CD14-positive monocyte (primary cell): ENCODE measurements around the gene CARMIL1. TPM values are rescaled to one million over a fixed set of nuclear protein-coding genes. Genes with fewer than 3 reads are reported as not detected.

Source experiments
- DNase-seq, 3 donors: peaks; one replicate each; pipeline ENCODE4 v3.0.0-alpha.2; 2011 to 2022
- H2AFZ ChIP-seq: 2 replicates; pipeline ENCODE4 v1.6.0; 2012; ENCODE audit warnings: mild to moderate bottlenecking, low read depth, low read length, inconsistent platforms; ENCODE audit not compliant: insufficient read depth, poor library complexity, severe bottlenecking
- H3K27ac ChIP-seq, 2 donors: 1 replicate in 1 of 2; 2 replicates in 1 of 2; pipeline ENCODE4 v1.5.1; 2012 to 2013; ENCODE audit warnings: low read length in 2 of 2, control low read depth in 1 of 2, inconsistent platforms in 1 of 2, low read depth in 1 of 2, mild to moderate bottlenecking in 1 of 2
- H3K27me3 ChIP-seq, 2 donors: one replicate each; pipeline versions ENCODE4 v1.6.0 to v1.6.1; 2011 to 2013; ENCODE audit warnings: low read length in 2 of 2; ENCODE audit not compliant: control insufficient read depth in 2 of 2, insufficient read depth in 2 of 2
- H3K36me3 ChIP-seq, 2 donors: replicated peaks in 1 of 2; 1 replicate in 1 of 2; 2 replicates in 1 of 2; pipeline versions ENCODE4 v1.5.1 to v1.6.1; 2012 to 2013; ENCODE audit warnings: low read length in 2 of 2, control low read depth in 1 of 2, inconsistent platforms in 1 of 2, mild to moderate bottlenecking in 1 of 2; ENCODE audit not compliant: insufficient read depth in 2 of 2, control insufficient read depth in 1 of 2
- H3K4me1 ChIP-seq, 2 donors: 1 replicate in 1 of 2; 2 replicates in 1 of 2; pipeline versions ENCODE4 v1.5.1 to v1.6.1; 2012 to 2013; ENCODE audit warnings: low read length in 2 of 2, control low read depth in 1 of 2, inconsistent platforms in 1 of 2, mild to moderate bottlenecking in 1 of 2, moderate library complexity in 1 of 2; ENCODE audit not compliant: insufficient read depth in 2 of 2, control insufficient read depth in 1 of 2
- H3K4me2 ChIP-seq: replicated peaks from 2 replicates; pipeline ENCODE3; 2012; ENCODE audit warnings: low read length, moderate library complexity, mild to moderate bottlenecking; ENCODE audit not compliant: poor library complexity, severe bottlenecking; ENCODE audit errors: extremely low read depth
- H3K4me3 ChIP-seq, 3 experiments: fragments of 200-600 bp in 1 of 3; sonication (generic) in 1 of 3; replicated peaks in 1 of 3; 1 replicate in 2 of 3; 2 replicates in 1 of 3; pipeline ENCODE4 v1.5.1; 2011 to 2013; ENCODE audit warnings: low read length in 3 of 3, mild to moderate bottlenecking in 3 of 3, control low read depth in 2 of 3, low read depth in 2 of 3, inconsistent platforms in 1 of 3, moderate library complexity in 1 of 3
- H3K79me2 ChIP-seq: 2 replicates; pipeline ENCODE4 v1.6.0; 2012; ENCODE audit warnings: mild to moderate bottlenecking, control low read depth, inconsistent platforms, low read length, moderate library complexity; ENCODE audit not compliant: insufficient read depth
- H3K9ac ChIP-seq: 2 replicates; pipeline ENCODE4 v1.6.0; 2017; ENCODE audit warnings: low read length, mild to moderate bottlenecking; ENCODE audit not compliant: insufficient read depth, poor library complexity, severe bottlenecking
- H3K9me3 ChIP-seq, 2 donors: replicated peaks in 1 of 2; 1 replicate in 1 of 2; 2 replicates in 1 of 2; pipeline versions ENCODE4 v1.5.1 to v1.6.1; 2012 to 2013; ENCODE audit warnings: low read length in 2 of 2, control low read depth in 1 of 2; ENCODE audit not compliant: control insufficient read depth in 1 of 2, insufficient read depth in 1 of 2
- H4K20me1 ChIP-seq: 2 replicates; pipeline ENCODE4 v1.6.0; 2012; ENCODE audit warnings: mild to moderate bottlenecking, low read length, control low read depth, moderate library complexity; ENCODE audit not compliant: insufficient read depth
- H3K27ac Mint-ChIP-seq, 7 donors: one replicate each; pipeline ENCODE4 v1.8.0; 2020; ENCODE audit warnings: mild to moderate bottlenecking in 7 of 7, mixed read lengths in 7 of 7, moderate library complexity in 6 of 7, inconsistent platforms in 2 of 7
- H3K27me3 Mint-ChIP-seq, 3 donors: one replicate each; pipeline ENCODE4 v1.8.0; 2021 to 2022; ENCODE audit warnings: low read depth in 3 of 3, mild to moderate bottlenecking in 3 of 3, mixed read lengths in 3 of 3, moderate library complexity in 3 of 3, inconsistent platforms in 1 of 3
- H3K36me3 Mint-ChIP-seq, 2 donors: one replicate each; pipeline ENCODE4 v1.8.0; 2020; ENCODE audit warnings: mixed read lengths in 2 of 2, inconsistent platforms in 1 of 2, mild to moderate bottlenecking in 1 of 2
- H3K4me1 Mint-ChIP-seq: one replicate; pipeline ENCODE4 v1.8.0; 2020; ENCODE audit warnings: mild to moderate bottlenecking, mixed read lengths
- H3K4me3 Mint-ChIP-seq, 2 donors: one replicate each; pipeline ENCODE4 v1.8.0; 2020; ENCODE audit warnings: mild to moderate bottlenecking in 2 of 2, mixed read lengths in 2 of 2, moderate library complexity in 1 of 2
- H3K9me3 Mint-ChIP-seq, 7 donors: one replicate each; pipeline ENCODE4 v1.8.0; 2020 to 2022; ENCODE audit warnings: mixed read lengths in 7 of 7, mild to moderate bottlenecking in 6 of 7, moderate library complexity in 6 of 7, inconsistent platforms in 2 of 7
- CTCF ChIP-seq: fragments of 200-600 bp; IDR thresholded peaks from one replicate; pipeline ENCODE4 v1.8.0; 2022; ENCODE audit warnings: antibody characterized with exemption, mild to moderate bottlenecking
- WGBS: methylation state at CpG from one replicate; pipeline ENCODE4 v1.1.5; 2013; ENCODE audit warnings: missing lambda C conversion rate; ENCODE audit not compliant: insufficient coverage; 5-methylcytosine and 5-hydroxymethylcytosine counted together
- intact Hi-C, 2 donors: fragments of 100-400 bp; cut with micrococcal nuclease; formaldehyde crosslinking; loops; one replicate each; pipeline versions ENCODE4 v1.15.0 to v1.15.1; 2023
- polyA plus RNA-seq, 3 donors: library from polyadenylated mRNA; depleted of rRNA in 1 of 3; unstranded in 2 of 3; stranded (reverse) in 1 of 3; fragments of 300-500 nt in 2 of 3; fragments of >200 nt in 1 of 3; fragmentation: Illumina TruSeq in 2 of 3; gene quantifications; 1 replicate in 2 of 3; 2 replicates in 1 of 3; pipeline ENCODE4 v1.2.3, GENCODE V29; 2012 to 2021

Gene CARMIL1
- polyA plus RNA-seq, 3 donors = 0.30 to 0.49 (median 0.41) TPM

GRCh38 chr6:25417046-25417605 lies 138.0 kb downstream of the CARMIL1 start:
- H3K4me1 Mint-ChIP-seq = peaks cover 8% of the 10 kb centered on the region
- Histone ChIP-seq H3K79me2 (no peaks in the 10 kb centered on the region), H3K36me3 (peaks cover 14 to 15% of the 10 kb centered on the region in 2 donors), H3K9me3 (no peaks in the 10 kb centered on the region), H3K4me3 (no peak overlapping the region), H3K9ac (no peak overlapping the region), H3K4me1 (no peaks in the 10 kb centered on the region), H2AFZ (no peak overlapping the region), H4K20me1 (peaks cover 5% of the 10 kb centered on the region), H3K27me3 (no peaks in the 10 kb centered on the region), H3K27ac (no peak overlapping the region), H3K4me2 (no peak overlapping the region)
- H3K36me3 Mint-ChIP-seq = peaks cover 14 to 33% of the 10 kb centered on the region in 2 donors
- DNase-seq = no peak
- intact Hi-C loops = no loop called here
- H3K9me3 Mint-ChIP-seq = peaks cover 0 to 6% (median 0%) of the 10 kb centered on the region in 7 donors
- H3K27me3 Mint-ChIP-seq = no peaks in the 10 kb centered on the region
- no peak overlapping the region for H3K4me3 Mint-ChIP-seq
- H3K27ac Mint-ChIP-seq = no peak overlapping the region
- no peak for TF ChIP-seq CTCF
- WGBS = 100% methylated on average over 1 of the region's 2 CpGs

GRCh38 chr6:25418454-25419052 lies 139.4 kb downstream of the CARMIL1 start:
- H3K4me1 ChIP-seq = no peaks in the 10 kb centered on the region
- H3K27me3 ChIP-seq = no peaks in the 10 kb centered on the region
- WGBS = 100% methylated on average over 1 of the region's 5 CpGs
- peaks cover 14 to 15% of the 10 kb centered on the region in 2 donors for H3K36me3 ChIP-seq
- H3K79me2 ChIP-seq = no peaks in the 10 kb centered on the region
- intact Hi-C loops = no loop called here
- H3K9ac ChIP-seq = no peak overlapping the region
- Mint-ChIP-seq H3K4me1 (peaks cover 3% of the 10 kb centered on the region), H3K36me3 (peaks cover 14 to 29% of the 10 kb centered on the region in 2 donors), H3K27me3 (no peaks in the 10 kb centered on the region), H3K27ac (no peak overlapping the region), H3K9me3 (peaks cover 0 to 6% (median 0%) of the 10 kb centered on the region in 7 donors), H3K4me3 (no peak overlapping the region)
- H3K4me2 ChIP-seq = no peak overlapping the region
- no peaks in the 10 kb centered on the region for H3K9me3 ChIP-seq
- H3K27ac ChIP-seq = no peak overlapping the region
- no peak overlapping the region for H3K4me3 ChIP-seq
- no peak overlapping the region for H2AFZ ChIP-seq
- H4K20me1 ChIP-seq = no peaks in the 10 kb centered on the region
- TF ChIP-seq CTCF = no peak
- DNase-seq = no peak
